ENCODE results near the gene LCNL1.

The LCNL1 gene

GRCh38 chr9:136982232-136983051 lies at the start of gene LCNL1:
Gene LCNL1, plus strand, starts transcription at chr9:136982993. Its CDS starts 594 bp downstream, at chr9:136983587.
- no peak for DNase-seq (ENCODE audit: low spot score)

GRCh38 chr9:136934277-136934676 lies 48.5 kb upstream of the LCNL1 start:
- DNase-seq (ENCODE audit: low spot score): no peak

GRCh38 chr9:136935651-136936050 lies 47.1 kb upstream of the LCNL1 start:
- no peak for DNase-seq (ENCODE audit: low spot score)

- no peak for DNase-seq (ENCODE audit: low spot score)
These were observed 46.1 kb upstream of the LCNL1 start for GRCh38 chr9:136936645-136937170.

- no peak for DNase-seq (ENCODE audit: low spot score)
These were observed 45.4 kb upstream of the LCNL1 start for GRCh38 chr9:136937186-136938001.

- DNase-seq (ENCODE audit: low spot score): no peak
These were observed 43.3 kb upstream of the LCNL1 start for GRCh38 chr9:136939431-136939995.

GRCh38 chr9:136939996-136940525 lies 42.7 kb upstream of the LCNL1 start:
- DNase-seq (ENCODE audit: low spot score): no peak

- no peak for DNase-seq (ENCODE audit: low spot score)
These were observed 42.1 kb upstream of the LCNL1 start for GRCh38 chr9:136940526-136941230.

- DNase-seq (ENCODE audit: low spot score): no peak
These were observed 41.3 kb upstream of the LCNL1 start for GRCh38 chr9:136941231-136942111.

- no peak for DNase-seq (ENCODE audit: low spot score)
These were observed 40.5 kb upstream of the LCNL1 start for GRCh38 chr9:136942112-136942880.

- DNase-seq (ENCODE audit: low spot score): no peak
These were observed 39.9 kb upstream of the LCNL1 start for GRCh38 chr9:136942881-136943230.

- no peak for DNase-seq (ENCODE audit: low spot score)
These were observed 39.2 kb upstream of the LCNL1 start for GRCh38 chr9:136943291-136944211.

GRCh38 chr9:136944212-136944518 lies 38.6 kb upstream of the LCNL1 start:
- DNase-seq (ENCODE audit: low spot score): no peak

- peak; percentile 98 for DNase-seq (ENCODE audit: low spot score)
These were observed 38.1 kb upstream of the LCNL1 start, which contains the start of the genes C8G and FBXW5 for GRCh38 chr9:136944519-136945332. Gene C8G, plus strand, starts transcription at chr9:136945243. Its CDS starts 78 bp downstream, at chr9:136945321. Gene FBXW5, minus strand, starts transcription at chr9:136944738. Its CDS starts 655 bp downstream, at chr9:136944083.

GRCh38 chr9:136945333-136946227 lies 37.2 kb upstream of the LCNL1 start:
- DNase-seq (ENCODE audit: low spot score): no peak

GRCh38 chr9:136946228-136947027 lies 36.4 kb upstream of the LCNL1 start:
- no peak for DNase-seq (ENCODE audit: low spot score)

Measured in COLO829 (cell line).